GM21515 (cell line): ENCODE data around the gene BFSP2.

ENCODE experiments used
- ATAC-seq: cut with Tn5 transposase; IDR thresholded peaks from one replicate; pipeline ENCODE4 v1.9.1; 2021; ENCODE audit not compliant: unreplicated experiment

Gene BFSP2

GRCh38 chr3:133414021-133414392 is 14.2 kb downstream of the BFSP2 start:
- no peak for ATAC-seq

- no peak for ATAC-seq
These were observed 18.5 kb downstream of the BFSP2 start for GRCh38 chr3:133418361-133418760.

- ATAC-seq, result no peak
These were observed 19.5 kb downstream of the BFSP2 start for GRCh38 chr3:133419151-133419909.

GRCh38 chr3:133424937-133425869 is 25.3 kb downstream of the BFSP2 start:
- no peak for ATAC-seq

GRCh38 chr3:133425898-133426297 is 26.0 kb downstream of the BFSP2 start:
- ATAC-seq, result no peak

- ATAC-seq, result no peak
These were observed 26.9 kb downstream of the BFSP2 start for GRCh38 chr3:133426721-133427120.

- ATAC-seq, result no peak
These were observed 28.7 kb downstream of the BFSP2 start for GRCh38 chr3:133428552-133428951.

- ATAC-seq, result no peak
These were observed 29.2 kb downstream of the BFSP2 start for GRCh38 chr3:133429063-133429462.

GRCh38 chr3:133439563-133439962 is 39.7 kb downstream of the BFSP2 start:
- ATAC-seq, result no peak

- no peak for ATAC-seq
These were observed 40.8 kb downstream of the BFSP2 start for GRCh38 chr3:133440652-133441051.

- peak; percentile 65 for ATAC-seq
These were observed 42.0 kb downstream of the BFSP2 start for GRCh38 chr3:133441867-133442270.

GRCh38 chr3:133442518-133442917 is 42.7 kb downstream of the BFSP2 start:
- ATAC-seq, result no peak

GRCh38 chr3:133443649-133444422 is 44.0 kb downstream of the BFSP2 start:
- no peak for ATAC-seq

GRCh38 chr3:133444423-133444774 is 44.5 kb downstream of the BFSP2 start:
- no peak for ATAC-seq

GRCh38 chr3:133445108-133445507 is 45.3 kb downstream of the BFSP2 start:
- peak; percentile 27 for ATAC-seq

- ATAC-seq, result no peak
These were observed 48.1 kb downstream of the BFSP2 start for GRCh38 chr3:133447750-133448477.

- ATAC-seq, result peak; percentile 95
These were observed 48.7 kb downstream of the BFSP2 start for GRCh38 chr3:133448478-133449122.

- ATAC-seq, result no peak
These were observed 51.5 kb downstream of the BFSP2 start for GRCh38 chr3:133451309-133451708.

GRCh38 chr3:133452641-133453319 is 52.9 kb downstream of the BFSP2 start:
- no peak for ATAC-seq

GRCh38 chr3:133453383-133453782 is 53.5 kb downstream of the BFSP2 start:
- no peak for ATAC-seq
